Activated naive CD4-positive, alpha-beta T cell treated with anti-CD3 and anti-CD28 coated beads, Interleukin-2, amount 10 ng/mL, durations not matched to agents 7 days and 5 days (primary cell): Measurements from ENCODE around the gene SNX32.

Source experiments
- CTCF ChIA-PET: fragments of 350-600 bp; sonication (Branson Sonifier 250); formaldehyde crosslinking; loops from one replicate; lab custom pipeline; 2021; ENCODE audit warnings: antibody characterized with exemption; lab: Charles Lee
- DNase-seq: peaks from one replicate; pipeline ENCODE4 v3.0.0-alpha.2; 2020
- H3K27ac Mint-ChIP-seq: one replicate; pipeline ENCODE4 v1.8.0; 2021; ENCODE audit warnings: mild to moderate bottlenecking, moderate library complexity, mixed read lengths
- H3K27me3 Mint-ChIP-seq: one replicate; pipeline ENCODE4 v1.8.0; 2021; ENCODE audit warnings: mild to moderate bottlenecking, mixed read lengths
- H3K36me3 Mint-ChIP-seq: one replicate; pipeline ENCODE4 v1.8.0; 2021; ENCODE audit warnings: mixed read lengths
- H3K4me1 Mint-ChIP-seq: one replicate; pipeline ENCODE4 v1.8.0; 2021; ENCODE audit warnings: mixed read lengths
- H3K4me3 Mint-ChIP-seq: one replicate; pipeline ENCODE4 v1.8.0; 2021; ENCODE audit warnings: mild to moderate bottlenecking, moderate library complexity, mixed read lengths
- H3K9me3 Mint-ChIP-seq: one replicate; pipeline ENCODE4 v1.8.0; 2021; ENCODE audit warnings: mixed read lengths

The SNX32 gene

GRCh38 chr11:65792456-65792855 lies 41.3 kb upstream of the SNX32 start:
- no peaks in the 10 kb centered on the region for H3K36me3 Mint-ChIP-seq
- H3K9me3 Mint-ChIP-seq: no peaks in the 10 kb centered on the region
- H3K27ac Mint-ChIP-seq: peak overlapping the region; percentile 76
- no peak for DNase-seq
- no peak overlapping the region for H3K4me3 Mint-ChIP-seq
- peaks cover 54% of the 10 kb centered on the region for H3K4me1 Mint-ChIP-seq
- CTCF ChIA-PET: interaction anchor here (1.4 to 6.2 kb wide), 2 partner anchors 12 to 22 kb away, joined by 4 to 63 read pairs; partner anchors contain the start of gene AP5B1
- H3K27me3 Mint-ChIP-seq: peaks cover 95% of the 10 kb centered on the region

GRCh38 chr11:65793144-65793581 lies 40.6 kb upstream of the SNX32 start:
- H3K27ac Mint-ChIP-seq: no peak overlapping the region
- no peak overlapping the region for H3K4me3 Mint-ChIP-seq
- H3K4me1 Mint-ChIP-seq: peaks cover 54% of the 10 kb centered on the region
- CTCF ChIA-PET: interaction anchor here (0.9 to 6.2 kb wide), 2 partner anchors 13 to 65 kb away, joined by 3 to 63 read pairs; partner anchors contain the start of gene AP5B1
- no peak for DNase-seq
- H3K27me3 Mint-ChIP-seq: peaks cover 95% of the 10 kb centered on the region
- H3K9me3 Mint-ChIP-seq: no peaks in the 10 kb centered on the region
- no peaks in the 10 kb centered on the region for H3K36me3 Mint-ChIP-seq

GRCh38 chr11:65793625-65794400 lies 40.0 kb upstream of the SNX32 start:
- CTCF ChIA-PET: interaction anchor here (0.9 to 6.2 kb wide), 3 partner anchors 11 to 65 kb away, joined by 3 to 63 read pairs (median 4); partner anchors contain the start of gene AP5B1
- no peaks in the 10 kb centered on the region for H3K9me3 Mint-ChIP-seq
- peaks cover 55% of the 10 kb centered on the region for H3K4me1 Mint-ChIP-seq
- DNase-seq: no peak
- no peak overlapping the region for H3K4me3 Mint-ChIP-seq
- peaks cover 95% of the 10 kb centered on the region for H3K27me3 Mint-ChIP-seq
- no peak overlapping the region for H3K27ac Mint-ChIP-seq
- H3K36me3 Mint-ChIP-seq: no peaks in the 10 kb centered on the region

- Mint-ChIP-seq H3K27ac (peak overlapping the region; percentile 24), H3K4me1 (peaks cover 57% of the 10 kb centered on the region), H3K9me3 (no peaks in the 10 kb centered on the region), H3K27me3 (peaks cover 95% of the 10 kb centered on the region), H3K36me3 (no peaks in the 10 kb centered on the region), H3K4me3 (no peak overlapping the region)
- CTCF ChIA-PET: interaction anchor here (1.1 to 1.2 kb wide), 3 partner anchors 10 to 21 kb away, joined by 3 to 4 read pairs (median 4); partner anchors contain the start of gene AP5B1
- DNase-seq: no peak
Observed at GRCh38 chr11:65794570-65795510, 38.9 kb upstream of the SNX32 start.

- H3K9me3 Mint-ChIP-seq: no peaks in the 10 kb centered on the region
Observed at GRCh38 chr11:65796726-65797601, 36.8 kb upstream of the SNX32 start.

GRCh38 chr11:65797711-65798110 lies 36.1 kb upstream of the SNX32 start:
- Mint-ChIP-seq H3K9me3 (no peaks in the 10 kb centered on the region), H3K27ac (peak overlapping the region; percentile 33), H3K36me3 (no peaks in the 10 kb centered on the region), H3K27me3 (peaks cover 93% of the 10 kb centered on the region), H3K4me3 (no peak overlapping the region), H3K4me1 (peaks cover 35% of the 10 kb centered on the region)
- DNase-seq: no peak
- CTCF ChIA-PET: interaction anchor here (1.2 to 3.6 kb wide), 3 partner anchors 15 to 86 kb away, joined by 3 to 17 read pairs (median 4); partner anchors contain the start of gene KAT5

More at GRCh38 chr11:65796726-65797601, 36.8 kb upstream of the SNX32 start:
- DNase-seq: no peak
- H3K27me3 Mint-ChIP-seq: peaks cover 94% of the 10 kb centered on the region
- H3K27ac Mint-ChIP-seq: no peak overlapping the region
- CTCF ChIA-PET: interaction anchor here (1.2 to 3.6 kb wide), 2 partner anchors 16 to 17 kb away, joined by 3 to 17 read pairs; no protein-coding TSS in a partner anchor
- H3K4me3 Mint-ChIP-seq: no peak overlapping the region
- H3K36me3 Mint-ChIP-seq: no peaks in the 10 kb centered on the region
- peaks cover 40% of the 10 kb centered on the region for H3K4me1 Mint-ChIP-seq

- H3K9me3 Mint-ChIP-seq: no peaks in the 10 kb centered on the region
- no peak for DNase-seq
- H3K27me3 Mint-ChIP-seq: peaks cover 93% of the 10 kb centered on the region
- no peak overlapping the region for H3K4me3 Mint-ChIP-seq
- peaks cover 34% of the 10 kb centered on the region for H3K4me1 Mint-ChIP-seq
- H3K27ac Mint-ChIP-seq: peak overlapping the region; percentile 67
- CTCF ChIA-PET: interaction anchor here (1.2 to 3.6 kb wide), 2 partner anchors 19 to 87 kb away, joined by 4 to 17 read pairs; partner anchors contain the start of gene KAT5
- no peaks in the 10 kb centered on the region for H3K36me3 Mint-ChIP-seq
Observed at GRCh38 chr11:65798882-65799281, 34.9 kb upstream of the SNX32 start.

GRCh38 chr11:65801153-65801987 lies 32.4 kb upstream of the SNX32 start:
- CTCF ChIA-PET: interaction anchor here (0.7 to 1.0 kb wide), 2 partner anchors 27 to 82 kb away, joined by 3 read pairs; no protein-coding TSS in a partner anchor
- Mint-ChIP-seq H3K27me3 (peaks cover 82% of the 10 kb centered on the region), H3K27ac (no peak overlapping the region)

GRCh38 chr11:65802841-65803240 lies 30.9 kb upstream of the SNX32 start:
- Mint-ChIP-seq H3K27me3 (peaks cover 85% of the 10 kb centered on the region), H3K4me1 (peaks cover 16% of the 10 kb centered on the region), H3K4me3 (no peak overlapping the region), H3K27ac (no peak overlapping the region), H3K36me3 (no peaks in the 10 kb centered on the region), H3K9me3 (no peaks in the 10 kb centered on the region)
- DNase-seq: no peak
- CTCF ChIA-PET: interaction anchor here (0.7 kb wide), 1 partner anchor 23 kb away, joined by 3 read pairs; no protein-coding TSS in a partner anchor

More at GRCh38 chr11:65801153-65801987, 32.4 kb upstream of the SNX32 start:
- H3K36me3 Mint-ChIP-seq: no peaks in the 10 kb centered on the region
- no peaks in the 10 kb centered on the region for H3K9me3 Mint-ChIP-seq
- DNase-seq: no peak
- no peak overlapping the region for H3K4me3 Mint-ChIP-seq
- peaks cover 23% of the 10 kb centered on the region for H3K4me1 Mint-ChIP-seq

- Mint-ChIP-seq H3K4me3 (no peak overlapping the region), H3K27me3 (peaks cover 82% of the 10 kb centered on the region), H3K36me3 (no peaks in the 10 kb centered on the region), H3K9me3 (no peaks in the 10 kb centered on the region), H3K27ac (no peak overlapping the region), H3K4me1 (peaks cover 5% of the 10 kb centered on the region)
- no peak for DNase-seq
- CTCF ChIA-PET: interaction anchor here (0.8 kb wide), 1 partner anchor 24 kb away, joined by 3 read pairs; no protein-coding TSS in a partner anchor
Observed at GRCh38 chr11:65803797-65804492, 29.8 kb upstream of the SNX32 start.

- Mint-ChIP-seq H3K4me3 (no peak overlapping the region), H3K4me1 (peaks cover 13% of the 10 kb centered on the region), H3K36me3 (no peaks in the 10 kb centered on the region)
Observed at GRCh38 chr11:65806979-65807378, 26.8 kb upstream of the SNX32 start.

More at GRCh38 chr11:65806979-65807378, 26.8 kb upstream of the SNX32 start:
- CTCF ChIA-PET: interaction anchor here (0.6 to 3.8 kb wide), 3 partner anchors 9 to 95 kb away, joined by 4 to 19 read pairs (median 4); partner anchors contain the start of genes AP5B1 and KAT5
- Mint-ChIP-seq H3K27me3 (peaks cover 76% of the 10 kb centered on the region), H3K9me3 (no peaks in the 10 kb centered on the region), H3K27ac (no peak overlapping the region)
- no peak for DNase-seq
